CD8-positive, alpha-beta memory T cell (primary cell): Measurements from ENCODE around the gene AQP2. TPM values are rescaled to one million over a fixed set of nuclear protein-coding genes. Genes with fewer than 3 reads are reported as not detected.

Experiments used
- CTCF ChIA-PET: fragments of 350-600 bp; sonication (Branson Sonifier 250); formaldehyde crosslinking; loops from one replicate; lab custom pipeline; 2021; ENCODE audit warnings: antibody characterized with exemption; lab: Charles Lee
- POLR2A ChIA-PET: fragments of 350-600 bp; sonication (Branson Sonifier 250); formaldehyde crosslinking; loops from one replicate; lab custom pipeline; 2021; ENCODE audit warnings: antibody characterized with exemption; lab: Charles Lee
- DNase-seq, 5 donors: peaks; one replicate each; pipeline versions ENCODE4 v3.0.0 to v3.0.0-alpha.2; 2020 to 2022; ENCODE audit warnings: mixed read lengths in 1 of 5
- H3K27ac ChIP-seq: one replicate; pipeline ENCODE4 v1.7.0; 2013; ENCODE audit warnings: low read depth, mild to moderate bottlenecking, low read length, moderate library complexity
- H3K27me3 ChIP-seq: 2 replicates; pipeline ENCODE4 v1.7.0; 2013; ENCODE audit warnings: low read length, mild to moderate bottlenecking; ENCODE audit not compliant: insufficient read depth, poor library complexity, severe bottlenecking
- H3K36me3 ChIP-seq: 2 replicates; pipeline ENCODE4 v1.7.0; 2013; ENCODE audit warnings: mild to moderate bottlenecking, low read length, moderate library complexity; ENCODE audit not compliant: insufficient read depth
- H3K4me1 ChIP-seq: 2 replicates; pipeline ENCODE4 v1.7.0; 2013; ENCODE audit warnings: mild to moderate bottlenecking, low read length, moderate library complexity; ENCODE audit not compliant: insufficient read depth
- H3K4me3 ChIP-seq: 2 replicates; pipeline ENCODE4 v1.7.0; 2013; ENCODE audit warnings: mild to moderate bottlenecking, low read length
- H3K9me3 ChIP-seq: 2 replicates; pipeline ENCODE4 v1.7.0; 2013; ENCODE audit warnings: mild to moderate bottlenecking, low read length
- H3K27ac Mint-ChIP-seq, 8 donors: one replicate each; pipeline ENCODE4 v1.8.0; 2020 to 2021; ENCODE audit warnings: mixed read lengths in 8 of 8, mild to moderate bottlenecking in 6 of 8, inconsistent platforms in 3 of 8, moderate library complexity in 3 of 8
- H3K27me3 Mint-ChIP-seq, 2 donors: one replicate each; pipeline ENCODE4 v1.8.0; 2020 to 2021; ENCODE audit warnings: mixed read lengths in 2 of 2, mild to moderate bottlenecking in 1 of 2, moderate library complexity in 1 of 2
- H3K36me3 Mint-ChIP-seq, 3 donors: one replicate each; pipeline ENCODE4 v1.8.0; 2020 to 2021; ENCODE audit warnings: mixed read lengths in 3 of 3, inconsistent platforms in 1 of 3, mild to moderate bottlenecking in 1 of 3
- H3K4me1 Mint-ChIP-seq, 3 donors: one replicate each; pipeline ENCODE4 v1.8.0; 2020 to 2021; ENCODE audit warnings: mixed read lengths in 3 of 3, inconsistent platforms in 1 of 3, mild to moderate bottlenecking in 1 of 3
- H3K4me3 Mint-ChIP-seq, 7 donors: one replicate each; pipeline ENCODE4 v1.8.0; 2020 to 2021; ENCODE audit warnings: mixed read lengths in 7 of 7, mild to moderate bottlenecking in 6 of 7, moderate library complexity in 4 of 7, inconsistent platforms in 2 of 7
- H3K9me3 Mint-ChIP-seq, 5 donors: one replicate each; pipeline ENCODE4 v1.8.0; 2020 to 2022; ENCODE audit warnings: mixed read lengths in 5 of 5, mild to moderate bottlenecking in 3 of 5, moderate library complexity in 2 of 5, inconsistent platforms in 1 of 5
- polyA plus RNA-seq: library from polyadenylated mRNA; unstranded; fragments of 300-500 nt; fragmentation: Illumina TruSeq; gene quantifications from one replicate; pipeline ENCODE4 v1.2.3, GENCODE V29; 2021
- total RNA-seq, 2 experiments: library from RNA; stranded (reverse); gene quantifications; one replicate each; pipeline ENCODE4 v1.2.3, GENCODE V29; 2021

AQP2 gene, protein sequence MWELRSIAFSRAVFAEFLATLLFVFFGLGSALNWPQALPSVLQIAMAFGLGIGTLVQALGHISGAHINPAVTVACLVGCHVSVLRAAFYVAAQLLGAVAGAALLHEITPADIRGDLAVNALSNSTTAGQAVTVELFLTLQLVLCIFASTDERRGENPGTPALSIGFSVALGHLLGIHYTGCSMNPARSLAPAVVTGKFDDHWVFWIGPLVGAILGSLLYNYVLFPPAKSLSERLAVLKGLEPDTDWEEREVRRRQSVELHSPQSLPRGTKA
- total RNA-seq: not detected
- not detected for polyA plus RNA-seq

- peaks cover 3 to 7% (median 6%) of the 10 kb centered on the region in 3 donors for H3K4me1 Mint-ChIP-seq
Observed at GRCh38 chr12:49950273-49951251, at the start of gene AQP2. Gene AQP2, plus strand, starts transcription at chr12:49950737. Its CDS starts 94 bp downstream, at chr12:49950831.

DNA sequence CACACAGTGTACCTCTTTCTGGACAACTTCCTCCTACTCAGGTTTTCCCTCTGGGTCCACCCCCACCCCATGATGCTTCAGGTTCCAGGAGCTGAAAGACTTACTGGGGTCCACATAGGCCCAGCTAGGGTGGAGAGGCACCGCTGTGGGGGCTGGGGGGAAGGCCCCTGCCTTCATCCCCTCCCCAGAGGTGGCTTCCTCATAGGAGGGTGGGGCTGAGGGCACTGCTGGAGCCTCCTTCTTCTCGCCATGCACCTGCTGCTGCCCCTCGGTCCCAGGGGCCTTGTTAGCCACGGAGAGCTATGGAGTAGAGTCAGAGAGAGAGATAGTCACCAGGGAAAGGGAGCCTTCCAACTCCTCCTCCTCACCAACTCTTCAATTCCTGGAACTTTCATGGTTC is 49.5 kb upstream of the AQP2 start:
- no peak for DNase-seq
- peaks cover 8 to 16% (median 9%) of the 10 kb centered on the region in 3 donors for H3K4me1 Mint-ChIP-seq
- no peaks in the 10 kb centered on the region for H3K27me3 ChIP-seq
- H3K27ac ChIP-seq: no peak overlapping the region
- no peaks in the 10 kb centered on the region for H3K9me3 ChIP-seq
- ChIA-PET POLR2A (interaction anchor here (0.5 kb wide), 1 partner anchor 322 kb away, joined by 3 read pairs; no protein-coding TSS in a partner anchor), CTCF (interaction anchor here (0.6 to 2.1 kb wide), 3 partner anchors 45 to 160 kb away, joined by 3 to 6 read pairs (median 4); partner anchors contain the start of gene TMBIM6)
- peaks cover 7 to 26% of the 10 kb centered on the region in 2 donors for H3K27me3 Mint-ChIP-seq
- H3K4me3 Mint-ChIP-seq: peak overlapping the region in 1 of 7 donors; percentile 57
- no peaks in the 10 kb centered on the region for H3K36me3 ChIP-seq
- H3K27ac Mint-ChIP-seq: peak overlapping the region in 1 of 8 donors; percentile 25
- no peaks in the 10 kb centered on the region for H3K4me1 ChIP-seq
- no peak overlapping the region for H3K4me3 ChIP-seq
- H3K9me3 Mint-ChIP-seq: no peaks in the 10 kb centered on the region
- peaks cover 0 to 2% (median 0%) of the 10 kb centered on the region in 3 donors for H3K36me3 Mint-ChIP-seq

More at GRCh38 chr12:49950273-49951251, at the start of gene AQP2:
- H3K9me3 ChIP-seq: no peaks in the 10 kb centered on the region
- H3K4me1 ChIP-seq: peaks cover 3% of the 10 kb centered on the region
- H3K9me3 Mint-ChIP-seq: no peaks in the 10 kb centered on the region
- no peak for DNase-seq
- H3K4me3 Mint-ChIP-seq: no peak within 1 kb of the TSS
- no peak within 1 kb of the TSS for H3K4me3 ChIP-seq
- H3K27me3 ChIP-seq: peaks cover 6% of the 10 kb centered on the region
- ChIA-PET POLR2A (no interaction called here), CTCF (interaction anchor here (1.2 kb wide), 1 partner anchor 8 kb away, joined by 3 read pairs; no protein-coding TSS in a partner anchor)
- H3K27ac ChIP-seq: no peak within 1 kb of the TSS
- H3K36me3 ChIP-seq: no peaks in the 10 kb centered on the region
- peak within 1 kb of the TSS in 1 of 8 donors; percentile 19 for H3K27ac Mint-ChIP-seq
- H3K36me3 Mint-ChIP-seq: no peaks in the 10 kb centered on the region
- peaks cover 19 to 43% of the 10 kb centered on the region in 2 donors for H3K27me3 Mint-ChIP-seq

GRCh38 chr12:49901986-49902385 is 48.6 kb upstream of the AQP2 start:
- no peaks in the 10 kb centered on the region for H3K36me3 ChIP-seq
- peak overlapping the region in 1 of 7 donors; percentile 75 for H3K4me3 Mint-ChIP-seq
- DNase-seq: no peak
- no peaks in the 10 kb centered on the region for H3K9me3 Mint-ChIP-seq
- H3K27me3 ChIP-seq: no peaks in the 10 kb centered on the region
- H3K4me3 ChIP-seq: no peak overlapping the region
- H3K9me3 ChIP-seq: no peaks in the 10 kb centered on the region
- ChIA-PET POLR2A (no interaction called here), CTCF (interaction anchor here (1.6 to 2.1 kb wide), 2 partner anchors 44 to 65 kb away, joined by 4 to 6 read pairs; no protein-coding TSS in a partner anchor)
- H3K36me3 Mint-ChIP-seq: peaks cover 0 to 5% (median 0%) of the 10 kb centered on the region in 3 donors
- peaks cover 8 to 16% (median 9%) of the 10 kb centered on the region in 3 donors for H3K4me1 Mint-ChIP-seq
- peak overlapping the region in 1 of 8 donors; percentile 54 for H3K27ac Mint-ChIP-seq
- no peaks in the 10 kb centered on the region for H3K4me1 ChIP-seq
- H3K27ac ChIP-seq: no peak overlapping the region
- H3K27me3 Mint-ChIP-seq: peaks cover 4 to 25% of the 10 kb centered on the region in 2 donors

DNA sequence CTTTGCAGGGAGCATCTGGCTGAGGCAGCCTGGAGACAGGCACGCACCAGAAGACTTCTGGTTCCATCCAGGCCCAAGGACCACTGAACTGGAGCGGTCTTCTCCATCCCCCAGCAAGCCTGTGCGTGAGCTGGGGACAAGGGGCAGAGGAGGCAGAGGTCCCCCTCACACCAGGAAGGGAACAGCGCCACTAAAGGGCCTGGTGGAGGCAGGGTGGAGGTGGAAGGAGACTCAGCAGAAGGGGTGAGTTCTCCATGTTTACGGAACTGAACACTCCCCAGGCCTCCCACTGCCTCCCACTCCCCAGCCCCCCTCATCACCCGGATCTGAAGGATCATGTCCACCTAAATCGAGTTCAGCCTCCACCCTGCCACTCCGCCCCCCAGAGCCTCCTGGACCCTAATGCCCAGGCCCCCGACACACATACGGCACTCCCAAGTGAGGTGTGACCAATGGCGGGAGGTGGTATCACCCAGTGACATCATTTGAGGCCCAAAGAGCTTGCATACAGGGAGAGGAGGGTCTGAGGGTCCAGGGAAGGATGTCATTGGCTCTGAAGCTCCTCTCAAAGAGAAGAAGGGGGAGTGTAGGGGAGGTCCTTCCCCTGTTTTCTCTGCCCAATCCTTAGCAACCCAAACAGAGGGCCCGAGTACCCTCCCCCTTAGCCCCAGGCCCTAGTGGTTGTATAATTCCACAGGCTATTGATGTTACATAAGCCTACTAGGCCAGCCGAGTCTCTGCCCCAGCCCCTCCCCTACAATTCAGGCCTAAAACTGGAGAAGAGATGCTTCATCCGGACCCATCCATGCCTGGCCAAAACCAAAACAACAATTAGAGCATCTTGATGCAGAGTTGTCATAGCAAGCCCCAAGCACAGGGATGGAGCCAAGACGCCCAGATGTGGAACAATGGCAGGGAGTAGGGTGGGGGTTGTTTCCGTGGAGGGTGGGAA is 47.9 kb upstream of the AQP2 start:
- H3K36me3 ChIP-seq: no peaks in the 10 kb centered on the region
- POLR2A ChIA-PET: no interaction called here
- H3K4me1 ChIP-seq: no peaks in the 10 kb centered on the region
- DNase-seq: no peak
- H3K4me3 ChIP-seq: no peak overlapping the region
- peak overlapping the region in 5 of 7 donors; percentile 37 to 74 (median 67) for H3K4me3 Mint-ChIP-seq
- H3K36me3 Mint-ChIP-seq: peaks cover 0 to 5% (median 0%) of the 10 kb centered on the region in 3 donors
- no peaks in the 10 kb centered on the region for H3K9me3 ChIP-seq
- CTCF ChIA-PET: interaction anchor here (2.1 kb wide), 1 partner anchor 43 kb away, joined by 6 read pairs; no protein-coding TSS in a partner anchor
- peaks cover 8 to 16% (median 9%) of the 10 kb centered on the region in 3 donors for H3K4me1 Mint-ChIP-seq
- peaks cover 4 to 27% of the 10 kb centered on the region in 2 donors for H3K27me3 Mint-ChIP-seq
- peak overlapping the region in 2 of 8 donors; percentile 54 to 77 for H3K27ac Mint-ChIP-seq
- H3K27ac ChIP-seq: no peak overlapping the region
- no peaks in the 10 kb centered on the region for H3K9me3 Mint-ChIP-seq
- no peaks in the 10 kb centered on the region for H3K27me3 ChIP-seq

DNA sequence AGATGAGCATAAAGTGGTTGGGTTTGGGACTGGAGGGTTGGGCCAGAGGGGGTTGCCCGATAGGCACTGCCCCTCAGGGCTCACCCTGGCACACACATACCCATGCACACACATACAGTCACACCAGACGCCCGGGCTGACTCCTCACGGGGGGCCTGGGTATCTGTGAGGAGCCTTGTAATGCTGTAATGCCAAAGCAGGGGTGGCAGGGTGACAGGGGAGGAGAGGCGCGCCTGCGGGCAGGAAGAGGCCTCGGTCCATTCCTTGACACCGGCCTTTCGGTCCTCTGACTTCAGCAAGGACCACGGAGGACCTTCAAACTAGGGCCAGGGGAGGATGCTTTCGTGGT is 47.2 kb upstream of the AQP2 start:
- peak overlapping the region in 6 of 7 donors; percentile 56 to 87 (median 68) for H3K4me3 Mint-ChIP-seq
- no peaks in the 10 kb centered on the region for H3K9me3 Mint-ChIP-seq
- peaks cover 8 to 16% (median 9%) of the 10 kb centered on the region in 3 donors for H3K4me1 Mint-ChIP-seq
- Histone ChIP-seq H3K27me3 (no peaks in the 10 kb centered on the region), H3K9me3 (no peaks in the 10 kb centered on the region), H3K4me3 (no peak overlapping the region), H3K36me3 (no peaks in the 10 kb centered on the region), H3K4me1 (no peaks in the 10 kb centered on the region), H3K27ac (no peak overlapping the region)
- POLR2A ChIA-PET: no interaction called here
- CTCF ChIA-PET: no interaction called here
- no peak for DNase-seq
- peak overlapping the region in 1 of 8 donors; percentile 77 for H3K27ac Mint-ChIP-seq
- H3K27me3 Mint-ChIP-seq: peaks cover 3 to 26% of the 10 kb centered on the region in 2 donors
- peaks cover 0 to 5% (median 0%) of the 10 kb centered on the region in 3 donors for H3K36me3 Mint-ChIP-seq

DNA sequence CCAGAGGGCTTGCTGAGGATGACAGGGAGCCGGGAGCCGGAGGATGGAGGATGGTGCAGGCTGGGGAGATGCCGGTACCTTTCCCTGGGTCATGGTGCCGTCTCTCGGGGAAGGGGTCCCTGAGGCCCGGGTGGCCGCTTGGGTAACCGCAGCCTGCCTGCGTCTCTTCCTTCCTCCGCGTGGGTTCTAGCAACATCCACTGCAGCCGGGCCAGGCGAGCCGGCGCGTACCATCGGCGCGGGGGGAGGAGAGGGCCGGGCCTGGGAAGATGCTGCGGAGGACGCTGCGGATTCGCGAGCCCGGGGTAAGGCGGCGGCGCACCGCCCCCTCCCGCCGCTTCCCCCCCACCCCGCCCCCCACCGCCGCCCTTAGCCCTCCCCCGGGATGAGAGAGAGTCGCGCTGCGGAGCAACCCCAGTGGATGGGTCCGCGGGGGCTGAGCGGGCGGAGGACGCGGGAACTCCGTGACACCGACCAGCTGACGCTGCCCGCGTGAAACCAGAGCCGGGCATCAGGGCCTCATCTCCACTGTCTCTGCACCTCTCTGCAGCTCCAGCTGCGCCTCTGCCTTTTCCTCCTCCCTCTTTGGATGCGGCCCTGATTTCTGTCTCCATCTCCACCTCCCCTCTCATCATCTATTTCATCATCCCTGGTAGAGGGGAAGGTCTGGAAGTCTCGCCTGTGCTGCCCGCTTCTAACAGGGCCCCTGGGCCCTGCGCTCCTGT is 46.7 kb upstream of the AQP2 start, which contains the start of gene FAIM2:
FAIM2 (minus strand) TSS at position 201 of the 724 bp plus-strand sequence; CDS start at position 93, 108 bp downstream.
- peaks cover 0 to 5% (median 0%) of the 10 kb centered on the region in 3 donors for H3K36me3 Mint-ChIP-seq
- Histone ChIP-seq H3K36me3 (no peaks in the 10 kb centered on the region), H3K27ac (no peak within 1 kb of the TSS), H3K4me1 (no peaks in the 10 kb centered on the region), H3K9me3 (no peaks in the 10 kb centered on the region), H3K27me3 (no peaks in the 10 kb centered on the region), H3K4me3 (no peak within 1 kb of the TSS)
- peak within 1 kb of the TSS in 3 of 8 donors; percentile 13 to 89 (median 77) for H3K27ac Mint-ChIP-seq
- peaks cover 8 to 16% (median 9%) of the 10 kb centered on the region in 3 donors for H3K4me1 Mint-ChIP-seq
- H3K4me3 Mint-ChIP-seq: peak within 1 kb of the TSS; percentile 39 to 87 (median 80)
- peaks cover 1 to 26% of the 10 kb centered on the region in 2 donors for H3K27me3 Mint-ChIP-seq
- peak in 3 of 5 donors; percentile 25 to 57 (median 44) for DNase-seq
- POLR2A ChIA-PET: no interaction called here
- no peaks in the 10 kb centered on the region for H3K9me3 Mint-ChIP-seq
- CTCF ChIA-PET: interaction anchor here (0.8 kb wide), 1 partner anchor 24 kb away, joined by 3 read pairs; no protein-coding TSS in a partner anchor
